ENCODE measurements around the gene HEATR1.

The HEATR1 gene

GRCh38 chr1:236536540-236536939 lies 67.8 kb downstream of the HEATR1 start:
- no peak for DNase-seq (ENCODE audit: low read depth)

- DNase-seq (ENCODE audit: low read depth): no peak
Observed at GRCh38 chr1:236535662-236536161, 68.6 kb downstream of the HEATR1 start.

DNA sequence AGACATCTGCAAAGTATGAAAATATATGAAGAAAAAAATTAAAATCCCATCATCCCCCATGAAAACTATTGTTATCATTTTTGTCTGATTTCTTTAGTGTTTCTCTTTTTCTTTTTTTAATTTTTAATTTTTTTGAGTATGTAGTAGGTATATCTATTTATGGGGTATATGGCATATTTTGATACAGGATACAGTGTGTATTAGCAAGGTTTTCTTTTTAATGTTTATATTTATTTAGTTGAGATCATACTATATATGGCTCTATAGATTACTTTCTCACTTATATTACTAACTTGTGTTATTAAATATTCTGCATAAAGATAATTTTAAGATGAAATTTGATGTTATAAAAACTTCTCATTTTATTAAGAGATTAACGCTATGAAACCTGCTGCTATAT lies 69.1 kb downstream of the HEATR1 start:
- DNase-seq (ENCODE audit: low read depth): no peak

GRCh38 chr1:236534151-236534651 lies 70.1 kb downstream of the HEATR1 start:
- DNase-seq (ENCODE audit: low read depth): peak; percentile 85

DNA sequence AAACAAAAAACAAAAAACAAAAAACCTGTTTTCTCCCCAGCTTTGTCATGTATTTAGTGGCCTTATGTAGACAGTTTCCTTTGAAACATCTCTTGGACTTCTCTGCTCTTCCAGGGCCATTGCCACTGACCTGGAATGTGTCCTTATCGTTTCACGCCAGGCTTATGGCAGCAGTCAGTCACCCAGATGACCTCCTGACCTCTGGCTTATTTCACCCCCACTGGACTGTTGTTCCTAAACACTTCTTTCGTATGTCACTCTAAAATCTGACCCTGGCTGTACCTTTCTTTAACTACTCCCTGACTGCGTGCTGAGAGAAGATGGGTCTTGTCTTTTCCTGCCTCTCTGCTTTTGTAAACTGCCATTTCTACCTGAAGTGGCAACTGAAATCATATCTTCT lies 71.5 kb downstream of the HEATR1 start:
- DNase-seq (ENCODE audit: low read depth): no peak

GRCh38 chr1:236530959-236531358 lies 73.4 kb downstream of the HEATR1 start:
- no peak for DNase-seq (ENCODE audit: low read depth)

GRCh38 chr1:236530286-236530685 lies 74.0 kb downstream of the HEATR1 start:
- DNase-seq (ENCODE audit: low read depth): no peak

DNA sequence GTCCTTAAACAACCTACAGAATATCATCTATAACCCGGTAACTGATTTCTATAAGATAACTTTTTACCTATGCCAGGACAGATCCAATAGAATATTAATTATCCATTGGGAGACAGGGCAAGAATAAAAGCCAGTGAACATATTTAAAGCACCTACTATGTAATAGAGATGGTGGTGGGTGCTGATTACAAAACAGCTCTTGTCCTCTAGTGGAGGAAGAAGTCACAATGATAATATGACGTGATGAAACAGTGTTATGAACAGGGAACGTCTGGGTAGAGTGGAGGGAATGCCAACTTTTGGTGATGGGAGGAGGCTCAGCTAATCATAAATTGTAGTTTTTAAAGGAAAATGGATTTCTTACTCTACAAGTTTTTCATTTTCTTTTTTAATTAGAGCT lies 78.2 kb downstream of the HEATR1 start:
- DNase-seq (ENCODE audit: low read depth): no peak

DNA sequence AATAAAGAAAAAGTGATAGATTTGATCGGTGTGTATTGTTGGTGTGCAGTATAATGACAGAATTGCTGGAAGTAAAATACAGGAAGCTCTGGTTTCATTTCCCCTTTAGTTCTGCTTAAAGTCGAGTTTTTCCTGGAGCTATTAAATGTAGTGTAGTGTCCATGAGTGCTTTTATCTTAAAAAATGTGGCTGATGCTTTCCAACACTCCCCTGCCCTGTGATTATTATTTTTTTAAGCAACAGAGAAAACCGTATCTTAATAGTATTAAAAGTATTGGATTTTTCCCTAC lies 79.5 kb downstream of the HEATR1 start:
- DNase-seq (ENCODE audit: low read depth): no peak

DNA sequence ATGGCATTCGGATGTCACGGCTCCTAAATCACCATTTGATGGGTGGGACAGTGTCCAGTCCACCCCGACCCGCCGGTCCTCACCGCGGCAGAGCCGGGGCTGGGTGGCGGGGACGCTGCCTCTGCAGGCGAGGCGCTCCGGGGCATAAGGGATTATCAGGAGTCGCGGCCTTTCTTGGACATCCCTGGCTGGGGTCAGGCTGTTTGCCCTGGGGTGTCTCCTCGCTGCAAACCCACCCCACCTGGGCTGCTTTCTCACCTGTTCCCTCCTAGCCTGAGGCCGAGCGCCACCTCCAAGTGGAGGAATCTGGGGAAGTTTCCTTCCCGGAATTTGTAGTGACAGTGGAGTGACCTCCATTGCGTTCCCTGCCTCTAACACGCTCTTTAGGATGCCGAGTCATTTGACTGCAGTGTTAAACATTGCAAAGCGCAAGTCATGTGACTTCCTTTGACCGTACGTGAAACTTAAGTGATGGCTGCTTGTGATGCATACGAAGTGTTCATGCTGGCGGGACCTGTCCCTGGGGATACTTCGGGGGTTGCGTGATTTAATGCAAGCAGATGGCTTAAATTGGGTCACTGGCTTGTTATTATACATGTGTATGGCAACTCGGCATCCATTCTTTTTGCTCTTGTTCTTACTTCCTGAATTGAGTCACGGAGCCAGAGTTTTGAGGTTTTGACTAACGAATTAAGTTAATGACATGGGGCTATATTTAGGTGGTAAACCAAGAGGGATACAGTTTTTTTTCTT lies 80.0 kb downstream of the HEATR1 start:
- peak; percentile 89 for DNase-seq (ENCODE audit: low read depth)

GRCh38 chr1:236523704-236524141 lies 80.6 kb downstream of the HEATR1 start, which contains the start of gene LGALS8:
Gene LGALS8 (plus strand): TSS chr1:236523982. CDS start chr1:236526071, 2,089 bp downstream.
- peak; percentile 90 for DNase-seq (ENCODE audit: low read depth)

DNA sequence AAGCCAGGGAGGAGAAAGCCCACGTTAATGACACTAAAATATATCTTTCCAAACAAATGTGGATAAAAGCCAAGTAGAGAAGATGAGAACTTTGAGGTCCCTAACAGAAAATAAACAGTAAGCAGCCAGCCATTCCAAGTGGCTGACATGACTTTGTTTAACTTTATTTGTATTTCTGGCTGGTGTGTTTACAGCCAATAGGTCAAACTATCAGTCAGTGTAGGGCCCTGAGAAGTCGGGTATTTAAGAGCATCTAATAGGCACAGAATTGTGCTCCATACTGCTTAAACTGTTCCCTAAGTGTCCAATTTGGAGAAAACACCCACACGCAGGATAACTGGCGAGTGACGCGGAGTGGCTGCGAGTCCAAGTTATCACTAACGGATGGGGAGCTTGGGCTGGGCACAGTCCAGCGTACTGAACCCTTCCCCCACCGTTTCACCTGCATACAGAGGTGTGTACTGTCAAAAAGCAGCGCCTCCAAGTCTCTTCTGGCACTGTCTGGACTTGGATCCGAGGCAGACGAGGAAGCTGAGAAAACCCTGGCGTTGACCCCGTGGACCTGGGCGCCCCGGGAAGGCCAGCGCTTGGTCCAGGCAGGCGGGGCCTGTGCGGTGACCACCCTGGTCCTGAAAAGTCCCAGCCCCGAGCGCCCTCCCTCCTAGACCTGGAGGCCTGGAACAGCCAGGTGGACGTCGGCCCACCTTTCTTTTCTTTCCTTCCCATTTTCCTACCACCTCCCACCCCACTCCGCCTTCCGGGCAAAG lies 81.2 kb downstream of the HEATR1 start:
- peak; percentile 16 for DNase-seq (ENCODE audit: low read depth)

DNA sequence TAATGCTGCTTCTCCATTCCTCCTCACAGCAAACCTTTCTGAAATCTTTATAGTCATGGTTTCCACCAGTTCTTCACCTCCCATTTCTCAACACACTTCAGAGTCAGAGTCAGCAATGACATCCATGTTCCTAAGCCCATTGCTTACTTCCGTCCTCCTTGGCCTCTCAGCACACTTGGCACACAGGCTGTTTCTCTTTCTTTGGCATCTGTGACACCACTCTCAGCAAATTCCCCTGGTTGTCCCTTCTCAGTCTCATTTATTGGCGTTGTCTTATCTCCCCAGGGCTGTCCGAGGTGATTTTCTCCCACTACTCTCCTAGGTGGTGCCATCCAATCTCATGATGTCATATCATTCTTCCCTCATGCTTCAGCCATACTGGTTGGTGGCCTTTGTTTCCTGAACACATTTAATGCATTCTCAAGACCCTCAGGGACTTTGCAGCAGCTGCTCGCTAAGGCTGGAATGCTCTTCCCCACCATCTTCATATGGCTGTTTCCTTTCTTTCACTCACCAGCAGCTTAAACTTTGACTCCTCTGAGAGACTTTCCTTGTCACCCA lies 83.8 kb downstream of the HEATR1 start:
- DNase-seq (ENCODE audit: low read depth): no peak

DNA sequence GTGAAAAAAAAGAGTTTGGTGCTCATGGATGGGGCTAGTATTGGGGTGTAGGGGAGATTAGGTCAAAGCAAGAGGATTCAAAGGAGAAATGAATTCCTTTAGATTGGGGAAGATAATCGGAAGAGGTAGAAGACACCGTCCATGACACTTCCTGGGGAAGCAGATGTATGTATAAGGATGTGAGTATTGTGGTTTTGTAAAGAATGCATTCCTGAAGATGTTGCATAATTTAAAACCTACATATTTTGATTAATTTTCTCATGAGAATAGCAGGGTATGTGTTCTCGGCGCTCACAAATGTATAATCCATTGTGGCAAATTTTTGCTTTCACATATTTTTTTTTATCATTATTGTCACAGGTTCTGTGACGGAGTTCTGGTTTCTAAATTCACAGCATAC lies 86.0 kb downstream of the HEATR1 start:
- DNase-seq (ENCODE audit: low read depth): peak; percentile 27

DNA sequence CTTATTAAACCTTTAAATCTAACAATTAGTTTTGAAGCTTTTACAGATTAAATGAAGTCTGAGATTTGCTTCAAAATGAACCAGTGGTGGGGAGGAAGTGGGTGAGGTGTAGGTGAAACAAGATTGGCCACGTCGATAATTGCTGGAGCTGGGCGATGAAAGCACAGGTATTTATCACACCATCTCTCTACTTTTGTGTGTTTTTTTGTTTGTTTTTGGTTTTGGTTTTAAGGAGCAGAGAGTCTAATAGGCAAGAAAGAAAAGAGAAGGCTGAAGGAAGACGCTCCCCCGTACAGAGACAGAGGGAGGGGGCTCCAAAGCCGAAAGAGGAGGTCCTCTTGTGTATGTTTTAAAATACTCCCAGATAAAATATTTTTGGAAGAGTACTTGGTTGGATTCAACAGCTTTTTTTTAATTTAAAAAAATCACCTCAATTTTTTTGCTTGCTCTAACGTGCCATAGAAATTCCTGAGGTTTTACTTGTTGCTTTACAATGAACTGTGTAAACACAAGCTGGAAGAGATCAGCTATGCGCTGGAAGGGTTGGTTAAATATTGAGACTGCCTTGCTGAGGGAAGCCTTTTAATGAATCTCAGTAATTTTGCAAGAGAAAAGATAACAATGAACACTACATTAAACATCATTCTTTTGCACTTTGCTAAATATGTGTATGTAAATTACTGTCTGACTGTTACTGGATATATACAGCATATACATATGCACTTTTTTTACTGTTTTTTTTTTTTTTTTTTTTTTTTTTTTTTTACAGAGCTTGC lies 87.2 kb downstream of the HEATR1 start:
- peak; percentile 57 for DNase-seq (ENCODE audit: low read depth)

DNA sequence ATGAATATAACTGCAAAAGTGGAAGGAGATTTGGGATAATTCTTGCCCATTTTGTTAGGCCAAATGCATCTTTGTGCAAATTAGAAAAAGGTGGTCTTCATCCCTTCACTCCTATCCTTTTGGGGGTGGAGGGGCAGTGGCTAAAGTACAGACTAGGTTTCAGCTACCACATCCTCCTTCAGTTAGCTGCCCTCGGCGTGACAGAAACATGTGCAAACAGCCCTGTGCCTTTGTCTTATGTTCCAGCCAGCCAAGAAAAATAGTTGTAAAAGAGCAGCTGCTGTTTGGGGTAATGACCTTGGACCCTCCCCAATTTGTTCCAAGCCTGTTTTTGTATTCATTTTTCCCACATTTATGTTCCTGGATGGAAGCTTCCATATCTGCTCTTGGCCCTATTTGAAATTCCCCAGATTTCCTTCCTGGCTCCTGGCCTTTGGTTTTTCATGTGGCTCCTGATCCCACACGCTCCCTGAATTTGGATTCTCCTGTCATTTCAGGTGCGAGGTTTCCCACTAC lies 88.8 kb downstream of the HEATR1 start:
- DNase-seq (ENCODE audit: low read depth): no peak

DNA sequence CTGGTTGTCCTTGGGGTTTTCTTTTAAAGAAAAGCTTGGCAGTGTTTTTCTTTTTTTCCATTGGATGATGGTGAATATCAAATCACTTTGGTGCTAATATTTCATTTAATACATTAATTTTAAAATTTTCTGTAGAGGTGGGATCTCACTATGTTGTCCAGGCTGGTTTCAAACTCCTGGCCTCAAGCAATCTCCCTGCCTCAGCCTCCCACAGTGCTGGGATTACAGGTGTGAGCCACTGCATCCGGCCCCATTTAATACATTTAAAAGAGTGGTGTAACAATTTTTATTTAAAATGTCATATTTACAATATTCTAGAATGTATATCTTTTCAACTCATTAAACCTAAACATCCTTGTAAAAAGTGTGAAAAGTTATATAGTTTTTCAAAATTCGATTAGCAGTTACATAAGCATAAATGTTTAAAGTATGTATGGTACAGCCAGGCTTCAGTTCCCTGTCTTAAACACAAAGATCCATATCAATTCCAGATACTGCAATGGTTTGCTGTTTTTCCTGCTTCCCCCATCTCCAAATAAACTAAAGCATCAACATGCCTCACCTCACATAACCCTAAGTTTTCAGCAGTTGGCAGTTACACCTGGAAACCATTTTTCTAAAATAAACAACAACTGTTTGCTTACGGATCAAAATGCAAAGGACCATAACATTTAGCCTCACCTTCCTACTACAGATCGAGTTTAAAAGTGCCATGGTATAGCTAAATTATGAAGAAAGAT lies 89.4 kb downstream of the HEATR1 start:
- no peak for DNase-seq (ENCODE audit: low read depth)

DNA sequence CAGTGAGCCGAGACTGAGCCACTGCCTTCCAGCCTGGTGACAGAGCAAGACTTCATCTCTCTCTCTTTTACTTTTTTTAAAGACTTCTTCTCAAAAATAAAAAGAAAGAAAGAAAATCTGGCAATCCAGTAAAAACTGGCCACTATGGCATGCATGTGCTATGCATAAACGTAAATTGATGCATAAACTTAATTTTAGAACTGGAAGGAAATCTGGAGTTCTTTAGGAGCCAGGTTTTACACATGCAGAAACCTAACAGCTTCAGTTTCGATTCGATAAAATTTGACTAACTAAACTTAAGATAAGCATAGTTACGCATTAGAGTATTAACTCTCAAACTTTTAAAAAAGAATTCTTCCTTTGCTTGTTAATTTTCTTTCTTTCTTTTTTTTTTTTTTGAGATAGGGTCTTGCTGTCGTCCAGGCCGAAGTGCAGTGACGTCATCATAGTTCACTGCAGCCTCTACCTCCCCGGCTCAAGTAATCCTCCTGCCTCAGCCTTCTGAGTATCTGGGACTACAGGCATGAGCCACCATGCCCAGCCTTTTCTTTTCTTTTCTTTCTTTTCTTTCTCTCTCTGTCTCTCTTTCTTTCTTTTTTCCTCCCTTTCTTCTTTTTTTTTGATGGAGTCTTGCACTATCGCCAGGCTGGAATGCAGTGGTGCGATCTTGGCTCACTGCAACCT lies 92.4 kb downstream of the HEATR1 start:
- no peak for DNase-seq (ENCODE audit: low read depth)

DNA sequence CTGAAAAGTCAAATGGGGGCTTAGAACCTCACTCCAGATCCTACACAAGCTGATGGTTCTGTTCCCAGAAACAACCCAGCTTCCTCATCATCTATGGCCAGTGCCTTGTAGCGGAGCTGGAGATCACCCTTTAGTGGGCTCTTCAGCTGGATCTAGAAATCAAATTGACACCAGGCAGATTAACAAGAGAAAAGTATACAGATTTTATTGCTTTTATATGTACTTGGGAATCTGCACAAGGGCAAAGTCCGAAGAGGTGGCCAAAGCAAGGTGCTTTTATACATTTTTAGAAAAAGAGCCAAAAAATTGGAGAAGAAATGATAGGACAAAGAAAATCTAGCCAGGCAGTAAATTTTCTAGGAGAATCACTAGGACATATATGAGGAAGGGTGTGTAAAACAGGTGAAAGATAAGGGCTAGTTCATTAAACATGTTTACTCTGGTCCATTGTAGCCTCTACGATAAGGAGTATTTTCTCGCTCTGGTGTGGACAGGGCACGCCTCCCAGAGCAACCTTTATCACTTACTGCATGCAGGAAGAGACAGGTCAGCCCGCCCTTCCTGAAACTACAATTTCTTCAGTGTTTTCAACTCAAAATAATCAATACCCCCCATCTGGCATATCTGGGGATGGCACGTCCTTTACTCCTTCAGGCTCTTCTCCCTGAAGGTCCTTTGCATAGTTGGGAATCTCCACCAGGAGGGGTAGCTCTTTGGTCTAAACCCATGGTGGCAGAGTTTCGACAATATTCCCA lies 94.5 kb downstream of the HEATR1 start:
- no peak for DNase-seq (ENCODE audit: low read depth)

GRCh38 chr1:236509203-236509602 lies 95.1 kb downstream of the HEATR1 start:
- DNase-seq (ENCODE audit: low read depth): no peak

Measured in ELR (cell line).